PC-3 (cell line): ENCODE measurements around the gene ANKRD23. TPM values are rescaled to one million over a fixed set of nuclear protein-coding genes. Genes with fewer than 3 reads are reported as not detected.

Experiments
- ATAC-seq: fragments of 200-7000 bp; cut with Tn5 transposase; 2 replicates; pipeline ENCODE4 v1.9.1; 2020; ENCODE audit warnings: mild to moderate bottlenecking, moderate library complexity
- BruUV-seq: library from RNA; stranded (reverse); fragments of 400-500 nt; replicated peaks from 2 replicates; lab custom pipeline; 2021; lab: Mats Ljungman, UMichigan
- CTCF ChIA-PET: fragments of 300-600 bp; sonication (Branson Sonifier 250); formaldehyde crosslinking; loops from one replicate; lab custom pipeline; 2022; ENCODE audit warnings: antibody characterized with exemption; lab: Charles Lee
- POLR2A ChIA-PET: fragments of 300-600 bp; sonication (Branson Sonifier 250); formaldehyde crosslinking; loops from one replicate; lab custom pipeline; 2022; ENCODE audit warnings: antibody characterized with exemption; ENCODE audit not compliant: unreplicated experiment; lab: Charles Lee
- DNase-seq: peaks from one replicate; pipeline ENCODE4 v3.0.0-alpha.2; 2015
- H2AFZ ChIP-seq: fragments of 300-600 bp; sonication (generic); 2 replicates; pipeline ENCODE4 v1.6.0; 2016; ENCODE audit warnings: antibody characterized with exemption, low read length
- H3F3A ChIP-seq: fragments of 300-600 bp; sonication (generic); one replicate; pipeline ENCODE4 v1.6.0; 2017; ENCODE audit warnings: antibody characterized with exemption, low read length, control low read depth, mild to moderate bottlenecking; ENCODE audit not compliant: unreplicated experiment
- H3K27ac ChIP-seq: fragments of 300-600 bp; sonication (generic); 2 replicates; pipeline ENCODE4 v1.5.1; 2016; ENCODE audit warnings: mild to moderate bottlenecking, low read length
- H3K27me3 ChIP-seq: fragments of 300-600 bp; sonication (generic); 2 replicates; pipeline ENCODE4 v1.6.1; 2016; ENCODE audit warnings: low read length, mixed read lengths
- H3K36me3 ChIP-seq: fragments of 300-600 bp; sonication (generic); 2 replicates; pipeline ENCODE4 v1.6.1; 2016; ENCODE audit warnings: low read depth, mixed run types, low read length, mixed read lengths
- H3K4me1 ChIP-seq: fragments of 300-600 bp; sonication (generic); 2 replicates; pipeline ENCODE4 v1.5.1; 2016; ENCODE audit warnings: low read length; ENCODE audit not compliant: insufficient read depth
- H3K4me2 ChIP-seq: fragments of 300-600 bp; sonication (generic); 2 replicates; pipeline ENCODE4 v1.6.0; 2016; ENCODE audit warnings: low read length
- H3K4me3 ChIP-seq: fragments of 300-600 bp; sonication (generic); 2 replicates; pipeline ENCODE4 v1.5.1; 2016; ENCODE audit warnings: mild to moderate bottlenecking, low read length, mixed read lengths
- H3K79me2 ChIP-seq: fragments of 300-600 bp; sonication (generic); 2 replicates; pipeline ENCODE4 v1.6.1; 2017; ENCODE audit warnings: low read length, mixed read lengths
- H3K9ac ChIP-seq: fragments of 300-600 bp; sonication (generic); 2 replicates; pipeline ENCODE4 v1.6.0; 2016; ENCODE audit warnings: mild to moderate bottlenecking, low read length
- H3K9me2 ChIP-seq: fragments of 300-600 bp; sonication (generic); replicated peaks from 2 replicates; pipeline ENCODE4 v1.6.1; 2016; ENCODE audit warnings: mixed run types, low read length, mixed read lengths
- H3K9me3 ChIP-seq: fragments of 300-600 bp; sonication (generic); 2 replicates; pipeline ENCODE4 v1.6.1; 2016; ENCODE audit warnings: low read length, mixed read lengths
- H4K20me1 ChIP-seq: fragments of 300-600 bp; sonication (generic); 2 replicates; pipeline ENCODE4 v1.6.1; 2016; ENCODE audit warnings: low read length, mixed read lengths
- EZH2 ChIP-seq: fragments of 300-600 bp; sonication (generic); IDR thresholded peaks from one replicate; pipeline ENCODE4 v1.6.1; 2017; ENCODE audit warnings: antibody characterized with exemption, mild to moderate bottlenecking, low read length; ENCODE audit not compliant: unreplicated experiment
- EZH2phosphoT487 ChIP-seq: fragments of 300-600 bp; sonication (generic); IDR thresholded peaks from 2 replicates; pipeline ENCODE4 v1.6.1; 2018; ENCODE audit warnings: mild to moderate bottlenecking, antibody characterized with exemption, low read length, borderline replicate concordance
- intact Hi-C: fragments of 100-400 bp; cut with micrococcal nuclease; formaldehyde crosslinking; loops from 2 replicates; pipeline ENCODE4 v1.9.0; 2023
- total RNA-seq: library from RNA; depleted of rRNA; stranded (reverse); fragments of >200 nt; gene quantifications from 2 replicates; pipeline ENCODE4 v1.2.3, GENCODE V29; 2014
- TF ChIP-seq, protein P1 (sequence below): fragments of 300-600 bp; sonication (generic); conservative IDR thresholded peaks from 2 replicates; pipeline ENCODE4 v1.5.1; 2017; ENCODE audit warnings: antibody characterized with exemption, low read depth, mild to moderate bottlenecking, low read length

ANKRD23 gene
- total RNA-seq, 1 experiment from 2014 or later, result 8.2 TPM

DNA sequence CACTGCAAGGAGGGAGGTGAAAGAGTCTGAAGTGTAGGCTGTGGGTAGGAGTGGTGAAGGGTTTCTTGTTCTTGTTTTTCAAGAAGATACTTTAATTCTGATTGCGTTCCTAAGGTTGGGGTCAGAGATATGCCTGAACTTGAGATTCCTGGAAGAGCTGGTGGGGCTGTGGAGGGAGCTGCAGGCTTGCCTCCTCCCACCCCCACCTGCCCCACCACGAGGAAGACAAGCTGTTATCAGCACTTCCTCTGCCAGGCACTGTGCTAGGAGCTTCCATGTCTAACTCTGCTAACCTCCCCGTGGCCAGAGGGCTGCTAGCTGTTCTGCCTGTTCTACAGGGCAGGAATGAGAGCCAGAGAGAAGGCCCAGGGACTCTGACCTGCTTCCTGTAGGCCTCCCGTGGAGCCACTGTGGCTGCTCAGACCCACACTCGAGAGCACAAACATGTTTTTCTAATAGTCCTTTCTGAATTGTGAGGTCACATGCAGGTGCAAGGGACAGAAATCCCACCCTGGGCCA, 13.7 kb downstream of the ANKRD23 start:
- Histone ChIP-seq H3K36me3 (peaks cover 12% of the 10 kb centered on the region), H3K4me1 (peaks cover 11% of the 10 kb centered on the region), H3K27me3 (no peaks in the 10 kb centered on the region), H3K9ac (no peak overlapping the region), H4K20me1 (no peaks in the 10 kb centered on the region), H3K27ac (no peak overlapping the region), H2AFZ (no peak overlapping the region), H3K4me3 (no peak overlapping the region), H3K9me2 (no peaks in the 10 kb centered on the region), H3K79me2 (peaks cover 7% of the 10 kb centered on the region; the same call in 1 of the 2 replicates), H3K4me2 (no peak overlapping the region), H3K9me3 (no peaks in the 10 kb centered on the region), H3F3A (peaks cover 5% of the 10 kb centered on the region)
- ChIA-PET POLR2A (no interaction called here), CTCF (no interaction called here)
- intact Hi-C loops, result no loop called here
- ATAC-seq, result no peak
- no TSS peak for BruUV-seq
- TF ChIP-seq, protein P1, sequence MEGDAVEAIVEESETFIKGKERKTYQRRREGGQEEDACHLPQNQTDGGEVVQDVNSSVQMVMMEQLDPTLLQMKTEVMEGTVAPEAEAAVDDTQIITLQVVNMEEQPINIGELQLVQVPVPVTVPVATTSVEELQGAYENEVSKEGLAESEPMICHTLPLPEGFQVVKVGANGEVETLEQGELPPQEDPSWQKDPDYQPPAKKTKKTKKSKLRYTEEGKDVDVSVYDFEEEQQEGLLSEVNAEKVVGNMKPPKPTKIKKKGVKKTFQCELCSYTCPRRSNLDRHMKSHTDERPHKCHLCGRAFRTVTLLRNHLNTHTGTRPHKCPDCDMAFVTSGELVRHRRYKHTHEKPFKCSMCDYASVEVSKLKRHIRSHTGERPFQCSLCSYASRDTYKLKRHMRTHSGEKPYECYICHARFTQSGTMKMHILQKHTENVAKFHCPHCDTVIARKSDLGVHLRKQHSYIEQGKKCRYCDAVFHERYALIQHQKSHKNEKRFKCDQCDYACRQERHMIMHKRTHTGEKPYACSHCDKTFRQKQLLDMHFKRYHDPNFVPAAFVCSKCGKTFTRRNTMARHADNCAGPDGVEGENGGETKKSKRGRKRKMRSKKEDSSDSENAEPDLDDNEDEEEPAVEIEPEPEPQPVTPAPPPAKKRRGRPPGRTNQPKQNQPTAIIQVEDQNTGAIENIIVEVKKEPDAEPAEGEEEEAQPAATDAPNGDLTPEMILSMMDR, result no peak
- TF ChIP-seq EZH2 (no peak), EZH2phosphoT487 (no peak)
- no peak for DNase-seq

DNA sequence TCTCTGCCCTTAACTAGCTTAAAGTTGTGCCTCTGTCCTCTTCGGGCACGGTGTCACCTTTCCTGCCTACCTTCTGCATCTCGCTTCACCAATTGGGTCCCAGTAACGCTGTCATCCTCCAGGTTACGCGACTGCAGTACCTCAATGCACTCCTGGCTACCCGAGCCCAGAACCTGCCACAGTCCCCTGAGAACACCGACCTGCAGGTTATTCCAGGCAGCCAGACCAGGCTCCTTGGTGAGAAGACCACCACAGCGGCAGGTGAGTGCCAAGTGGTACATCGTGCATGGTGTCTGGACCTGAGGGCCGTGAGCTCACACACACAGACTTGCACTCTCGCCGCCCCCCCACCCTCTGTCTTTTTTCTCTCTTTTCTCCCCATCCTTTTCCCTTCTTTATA, 14.9 kb downstream of the ANKRD23 start:
- Histone ChIP-seq H3K79me2 (peaks cover 15% of the 10 kb centered on the region; the same call in 1 of the 2 replicates), H3K36me3 (peaks cover 12% of the 10 kb centered on the region), H3K4me3 (no peak overlapping the region), H3K9me2 (no peaks in the 10 kb centered on the region), H3K27me3 (no peaks in the 10 kb centered on the region), H3K27ac (no peak overlapping the region), H4K20me1 (peaks cover 6% of the 10 kb centered on the region; the same call in 1 of the 2 replicates), H3K9me3 (no peaks in the 10 kb centered on the region), H3K4me1 (peaks cover 20% of the 10 kb centered on the region), H2AFZ (no peak overlapping the region), H3K9ac (no peak overlapping the region), H3F3A (peaks cover 5% of the 10 kb centered on the region), H3K4me2 (no peak overlapping the region)
- intact Hi-C loops, result no loop called here
- ATAC-seq, result no peak
- no TSS peak for BruUV-seq
- DNase-seq, result no peak
- CTCF ChIA-PET, result no interaction called here
- TF ChIP-seq EZH2phosphoT487, result no peak
- no peak for TF ChIP-seq EZH2
- TF ChIP-seq, protein P1, result no peak
- POLR2A ChIA-PET, result interaction anchor here (0.6 kb wide), 1 partner anchor 48 kb away, joined by 5 read pairs; no protein-coding TSS in a partner anchor

DNA sequence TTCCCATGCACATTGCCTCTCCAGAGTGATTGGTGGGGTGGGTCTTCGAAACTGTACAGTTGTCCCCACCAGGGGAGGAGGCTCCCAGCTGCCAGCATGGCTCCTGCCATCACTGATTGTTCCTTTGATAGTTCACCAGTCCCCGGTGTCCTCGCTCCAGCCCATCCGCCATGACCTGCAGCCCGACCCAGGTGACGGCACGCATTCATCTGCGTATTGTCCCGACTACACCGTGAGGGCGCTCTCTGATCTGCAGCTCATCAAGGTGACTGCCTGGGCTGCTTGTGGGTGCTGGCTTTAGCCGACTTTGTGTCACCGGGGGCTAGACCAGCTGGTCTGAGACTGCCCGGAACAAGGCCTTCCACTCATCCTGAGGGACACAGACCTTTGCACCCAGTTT, 15.4 kb downstream of the ANKRD23 start:
- ATAC-seq (no peak), DNase-seq (no peak)
- H3K4me2 ChIP-seq, result no peak overlapping the region
- peaks cover 5% of the 10 kb centered on the region for H3F3A ChIP-seq
- no peaks in the 10 kb centered on the region for H3K9me3 ChIP-seq
- ChIA-PET POLR2A (interaction anchor here (0.6 kb wide), 1 partner anchor 49 kb away, joined by 5 read pairs; no protein-coding TSS in a partner anchor), CTCF (no interaction called here)
- BruUV-seq, result no TSS peak
- no peaks in the 10 kb centered on the region for H3K27me3 ChIP-seq
- peaks cover 12% of the 10 kb centered on the region for H3K36me3 ChIP-seq
- no peak overlapping the region for H3K9ac ChIP-seq
- H3K4me3 ChIP-seq, result no peak overlapping the region
- no peak overlapping the region for H3K27ac ChIP-seq
- H4K20me1 ChIP-seq, result peaks cover 9% of the 10 kb centered on the region; the same call in 1 of the 2 replicates
- intact Hi-C loops, result no loop called here
- H2AFZ ChIP-seq, result no peak overlapping the region
- H3K79me2 ChIP-seq, result peaks cover 19% of the 10 kb centered on the region; the same call in 1 of the 2 replicates
- H3K4me1 ChIP-seq, result peaks cover 24% of the 10 kb centered on the region
- no peaks in the 10 kb centered on the region for H3K9me2 ChIP-seq
- TF ChIP-seq EZH2phosphoT487 (no peak), EZH2 (no peak)
- TF ChIP-seq, protein P1, result no peak
